Measurements from ENCODE around the gene ROBO1. TPM values are rescaled to one million over a fixed set of nuclear protein-coding genes. Genes with fewer than 3 reads are reported as not detected.

Gene ROBO1
- total and polyA plus RNA-seq, 2 of the 8 experiments (the other 6 are each of a cell fraction or from before 2014, with no cell fraction given): 51.4 to 91.0 TPM

- Histone ChIP-seq H3K9ac (replicated peaks in 1 of 4; ENCODE audit: extremely low read depth in 1 of 4, low read depth in 3 of 4, low read length in 3 of 4) (no peak overlapping the region), H3K56ac (replicated peaks; ENCODE audit: insufficient read length, low read depth, low read length) (no peak overlapping the region), H2BK12ac (ENCODE audit: low read depth, low read length) (no peak overlapping the region), H2AK5ac (ENCODE audit: low read depth, low read length) (no peak overlapping the region), H2BK20ac (ENCODE audit: low read length) (no peak overlapping the region), H3K79me2 (ENCODE audit: control insufficient read depth in 1 of 2, insufficient read depth in 2 of 2, low read length in 2 of 2) (no peaks in the 10 kb centered on the region), H3K23ac (ENCODE audit: insufficient read length) (no peak overlapping the region), H4K91ac (replicated peaks; ENCODE audit: insufficient read length, low read length) (no peak overlapping the region), H3K14ac (ENCODE audit: insufficient read length) (no peak overlapping the region), H3K79me1 (ENCODE audit: low read depth, low read length) (no peaks in the 10 kb centered on the region), H2BK5ac (ENCODE audit: low read depth, low read length) (no peak overlapping the region), H2AFZ (ENCODE audit: low read length) (no peak overlapping the region), H3K4me2 (ENCODE audit: insufficient read depth in 1 of 2, low read depth in 2 of 2, low read length in 2 of 2) (no peak overlapping the region), H3K4me1 (replicated peaks in 1 of 4; ENCODE audit: control insufficient read depth in 3 of 4, insufficient read depth in 4 of 4, low read length in 3 of 4) (peaks cover 0 to 2% (median 0%) of the 10 kb centered on the region in 4 experiments; a peak in 1 of 7 replicates), H4K20me1 (replicated peaks in 1 of 2; ENCODE audit: control insufficient read depth in 1 of 2, insufficient read depth in 2 of 2, low read length in 2 of 2) (no peaks in the 10 kb centered on the region), H3K27me3 (replicated peaks in 1 of 4; ENCODE audit: control insufficient read depth in 3 of 4, extremely low read depth in 1 of 4, insufficient read depth in 3 of 4, low read length in 3 of 4) (no peaks in the 10 kb centered on the region), H4K8ac (ENCODE audit: extremely low read depth, insufficient read depth, low read length) (no peak overlapping the region), H3K23me2 (ENCODE audit: low read depth, low read length) (no peaks in the 10 kb centered on the region), H4K5ac (ENCODE audit: insufficient read length, low read depth, low read length) (no peak overlapping the region), H3K4me3 (ENCODE audit: extremely low read depth in 1 of 4, insufficient read depth in 2 of 4, low read depth in 3 of 4, low read length in 4 of 4) (no peak overlapping the region), H3K36me3 (ENCODE audit: control insufficient read depth in 2 of 4, insufficient read depth in 4 of 4, low read length in 3 of 4) (no peaks in the 10 kb centered on the region), H3K9me3 (ENCODE audit: insufficient read depth in 2 of 2, low read depth in 1 of 2, low read length in 1 of 2) (0 out of 4 replicates have a peak, but pooled peaks cover 0 to 3% of the 10 kb centered on the region in 2 experiments), H2BK120ac (replicated peaks; ENCODE audit: low read depth, low read length) (no peak overlapping the region), H3K27ac (ENCODE audit: low read depth, low read length) (no peak overlapping the region), H3K4ac (replicated peaks; ENCODE audit: insufficient read length, low read depth, low read length) (no peak overlapping the region), H3K18ac (ENCODE audit: extremely low read depth, low read length) (no peak overlapping the region), H2BK15ac (ENCODE audit: low read length) (no peak overlapping the region)
- CTCF ChIA-PET (ENCODE audit: partially characterized antibody): interaction anchor here (1.4 kb wide), 1 partner anchor 69 kb away, joined by 3 read pairs; no protein-coding TSS in a partner anchor
- POLR2A ChIA-PET (ENCODE audit: partially characterized antibody): no interaction called here
- 81% methylated on average over 2 of the region's 2 CpGs; no CpG with 5 or more reads in 1 of the 2 experiments for WGBS, 2 experiments (ENCODE audit: extremely low coverage in 1 of 2, insufficient coverage in 1 of 2, insufficient read length in 1 of 2, insufficient replicate concordance in 2 of 2, low coverage in 1 of 2, low lambda C conversion rate in 2 of 2, missing lambda C conversion rate in 1 of 2)
- FAIRE-seq: no peak
- no peak for DNase-seq (ENCODE audit: low read depth in 1 of 2, low spot score in 2 of 2)
- TF ChIP-seq POLR2AphosphoS5 (IDR thresholded peaks at IDR 0.05; ENCODE audit: low read depth, low read length) (no peak), NANOG (IDR thresholded peaks at IDR 0.05; ENCODE audit: insufficient read depth, low read depth, low read length, poor library complexity, severe bottlenecking) (no peak), HDAC2 (IDR thresholded peaks at IDR 0.05; ENCODE audit: borderline replicate concordance in 1 of 2, low read depth in 2 of 2, low read length in 2 of 2) (no peak), HDAC6 (IDR thresholded peaks at IDR 0.05; ENCODE audit: low read depth, low read length) (no peak), KDM5A (IDR thresholded peaks at IDR 0.05; ENCODE audit: low read length) (no peak), POLR2A (IDR thresholded peaks at IDR 0.05; ENCODE audit: control extremely low read depth in 1 of 2, low read depth in 2 of 2, low read length in 2 of 2) (no peak), TAF1 (IDR thresholded peaks at IDR 0.05; ENCODE audit: low read depth, low read length) (no peak), CREB1 (IDR thresholded peaks at IDR 0.05) (no peak), EP300 (IDR thresholded peaks at IDR 0.05; ENCODE audit: borderline replicate concordance in 1 of 2, low read depth in 2 of 2, low read length in 2 of 2) (no peak), CEBPB (IDR thresholded peaks at IDR 0.05; ENCODE audit: low read depth, low read length) (no peak), TEAD4 (IDR thresholded peaks at IDR 0.05; ENCODE audit: low read depth, low read length) (no peak), CHD1 (IDR thresholded peaks at IDR 0.05; ENCODE audit: low read depth, low read length) (no peak)
- TF ChIP-seq, protein P1, sequence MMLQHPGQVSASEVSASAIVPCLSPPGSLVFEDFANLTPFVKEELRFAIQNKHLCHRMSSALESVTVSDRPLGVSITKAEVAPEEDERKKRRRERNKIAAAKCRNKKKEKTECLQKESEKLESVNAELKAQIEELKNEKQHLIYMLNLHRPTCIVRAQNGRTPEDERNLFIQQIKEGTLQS (IDR thresholded peaks at IDR 0.05; ENCODE audit: insufficient read depth, low read depth, low read length): no peak
These were observed 612.9 kb downstream of the ROBO1 start for GRCh38 chr3:79154865-79155264.
